Cardiac fibroblast (primary cell): ENCODE data around the gene CRAT.

ENCODE experiments used
- DNase-seq, 2 donors: peaks; one replicate each; pipeline versions ENCODE4 v3.0.0 to v3.0.0-alpha.2; 2010; ENCODE audit warnings: low read depth in 2 of 2
- H3K4me3 ChIP-seq, 2 donors: replicated peaks in 1 of 2; 1 replicate in 1 of 2; 2 replicates in 1 of 2; pipeline ENCODE4 v1.5.1; 2011; ENCODE audit warnings: low read depth in 2 of 2, low read length in 2 of 2, mild to moderate bottlenecking in 2 of 2, moderate library complexity in 1 of 2
- TF ChIP-seq, protein P1 (sequence below): IDR thresholded peaks from one replicate; pipeline ENCODE4 v1.5.1; 2011; ENCODE audit warnings: low read depth, mild to moderate bottlenecking, low read length, inconsistent platforms

The CRAT gene

DNA sequence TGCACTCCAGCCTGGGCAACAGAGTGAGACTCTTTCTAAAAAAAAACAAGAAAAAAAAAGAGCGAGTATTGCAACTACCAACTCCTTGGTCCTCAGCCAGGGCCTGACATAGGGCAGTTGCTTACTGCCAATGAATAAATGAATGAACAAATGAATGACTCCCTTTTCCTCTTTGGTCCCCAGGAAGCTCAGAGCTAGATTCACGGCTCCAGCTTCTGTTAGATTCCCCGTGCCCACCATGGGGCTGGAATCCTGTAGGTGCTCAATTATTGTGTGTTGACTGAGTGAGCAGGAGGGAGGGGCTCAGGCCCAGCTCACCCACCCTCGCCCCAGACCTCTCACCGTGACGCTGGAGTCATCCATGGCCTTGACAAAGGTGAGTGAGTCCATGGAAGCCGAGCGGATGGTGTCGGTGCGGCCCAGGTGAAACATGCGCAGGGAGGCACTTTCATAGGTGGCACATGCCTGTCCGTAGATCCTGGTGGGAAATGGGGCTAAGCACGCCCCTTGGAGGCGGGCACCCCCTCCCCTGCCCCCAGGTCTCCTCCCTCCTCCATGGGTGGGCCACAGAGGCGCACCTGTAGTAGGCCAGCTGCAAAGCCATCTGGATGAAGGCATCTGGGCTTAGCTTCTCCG is 12.8 kb downstream of the CRAT start:
- H3K4me3 ChIP-seq = no peak overlapping the region
- no peak for DNase-seq
- TF ChIP-seq, protein P1, sequence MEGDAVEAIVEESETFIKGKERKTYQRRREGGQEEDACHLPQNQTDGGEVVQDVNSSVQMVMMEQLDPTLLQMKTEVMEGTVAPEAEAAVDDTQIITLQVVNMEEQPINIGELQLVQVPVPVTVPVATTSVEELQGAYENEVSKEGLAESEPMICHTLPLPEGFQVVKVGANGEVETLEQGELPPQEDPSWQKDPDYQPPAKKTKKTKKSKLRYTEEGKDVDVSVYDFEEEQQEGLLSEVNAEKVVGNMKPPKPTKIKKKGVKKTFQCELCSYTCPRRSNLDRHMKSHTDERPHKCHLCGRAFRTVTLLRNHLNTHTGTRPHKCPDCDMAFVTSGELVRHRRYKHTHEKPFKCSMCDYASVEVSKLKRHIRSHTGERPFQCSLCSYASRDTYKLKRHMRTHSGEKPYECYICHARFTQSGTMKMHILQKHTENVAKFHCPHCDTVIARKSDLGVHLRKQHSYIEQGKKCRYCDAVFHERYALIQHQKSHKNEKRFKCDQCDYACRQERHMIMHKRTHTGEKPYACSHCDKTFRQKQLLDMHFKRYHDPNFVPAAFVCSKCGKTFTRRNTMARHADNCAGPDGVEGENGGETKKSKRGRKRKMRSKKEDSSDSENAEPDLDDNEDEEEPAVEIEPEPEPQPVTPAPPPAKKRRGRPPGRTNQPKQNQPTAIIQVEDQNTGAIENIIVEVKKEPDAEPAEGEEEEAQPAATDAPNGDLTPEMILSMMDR = no peak

DNA sequence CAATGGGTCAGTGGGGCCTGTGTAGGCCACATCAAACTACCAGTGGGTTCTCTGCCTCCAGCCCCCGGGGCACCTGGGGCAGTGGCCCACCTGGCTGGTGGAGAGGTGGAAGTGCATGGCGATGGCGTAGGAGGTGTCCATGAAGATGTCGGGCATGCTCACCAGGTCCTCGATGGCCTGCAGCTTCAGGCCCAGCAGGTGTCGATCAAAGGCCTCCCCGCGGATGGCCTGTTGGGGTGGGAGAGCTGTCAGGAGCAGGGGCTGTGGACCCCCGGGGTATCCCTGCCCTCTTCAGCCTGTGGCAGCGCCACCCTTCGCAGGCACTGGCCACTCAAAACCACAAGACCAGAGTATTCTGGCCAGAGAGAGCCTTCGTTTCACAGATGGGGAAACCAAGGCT is 14.7 kb downstream of the CRAT start:
- DNase-seq = no peak
- H3K4me3 ChIP-seq = no peak overlapping the region
- TF ChIP-seq, protein P1 = no peak

DNA sequence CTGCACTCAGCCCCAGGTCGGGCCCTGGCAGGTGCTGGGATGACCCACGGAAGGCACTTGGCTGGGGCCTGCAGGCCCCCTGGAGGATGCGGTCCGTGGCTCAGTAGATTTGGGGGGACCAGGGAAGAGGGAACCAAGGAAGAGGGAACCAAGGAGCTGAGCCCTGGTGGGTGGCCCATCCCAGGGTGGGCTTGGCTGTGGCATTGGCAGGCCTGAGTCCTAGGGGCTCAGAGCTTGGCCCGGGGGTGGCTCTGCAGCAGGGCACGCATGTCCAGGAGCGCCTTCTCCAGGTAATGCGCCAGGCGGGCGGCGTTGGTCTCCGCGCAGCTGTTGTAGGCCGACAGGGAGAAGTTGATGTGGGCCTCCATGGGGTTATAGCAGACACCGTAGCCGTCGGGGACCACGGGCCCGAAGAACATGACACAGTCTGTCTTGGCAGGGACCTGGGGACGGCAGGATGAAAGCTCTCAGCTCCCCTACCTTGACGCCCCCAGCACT is 15.4 kb downstream of the CRAT start:
- DNase-seq = no peak
- TF ChIP-seq, protein P1 = no peak
- H3K4me3 ChIP-seq = no peak overlapping the region

DNA sequence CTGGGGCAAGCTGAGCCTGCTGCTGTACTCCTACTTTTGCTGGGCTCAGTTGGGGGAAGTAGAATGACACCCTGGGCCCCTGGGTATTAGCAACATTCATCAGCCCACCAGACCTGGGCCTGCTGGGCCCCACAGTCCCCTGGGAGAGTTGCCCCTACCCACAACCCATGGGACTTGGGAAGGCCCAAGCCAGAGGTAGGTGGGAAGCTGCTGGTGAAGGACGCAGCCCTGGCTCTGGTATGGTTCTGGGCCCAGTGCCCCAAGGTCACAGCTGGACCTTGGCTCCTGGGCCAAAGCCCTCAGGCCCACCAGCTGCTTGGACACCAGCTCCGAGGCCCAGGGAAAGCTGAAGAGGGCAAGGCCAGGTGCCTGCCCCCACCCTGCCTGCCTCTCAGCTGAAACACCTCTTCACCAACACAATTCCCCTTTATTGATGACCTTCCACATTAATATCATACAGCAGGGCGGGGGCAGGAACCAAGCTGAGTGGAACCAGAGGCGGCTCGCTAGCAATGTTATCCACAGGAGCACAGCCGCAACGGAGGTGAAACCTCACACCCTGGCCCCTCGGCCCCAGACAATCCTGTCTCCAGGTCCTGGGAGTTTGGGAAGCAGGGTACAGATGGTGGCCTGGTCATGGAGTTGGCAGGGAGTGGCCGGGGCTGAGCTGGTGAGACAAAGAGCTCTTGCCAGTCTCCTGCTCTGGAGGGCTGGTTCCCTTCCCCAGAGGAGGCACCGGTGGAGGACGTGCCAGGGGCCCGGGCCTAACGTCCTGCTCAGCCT is 16.0 kb downstream of the CRAT start:
- TF ChIP-seq, protein P1 = no peak
- no peak for DNase-seq
- no peak overlapping the region for H3K4me3 ChIP-seq

DNA sequence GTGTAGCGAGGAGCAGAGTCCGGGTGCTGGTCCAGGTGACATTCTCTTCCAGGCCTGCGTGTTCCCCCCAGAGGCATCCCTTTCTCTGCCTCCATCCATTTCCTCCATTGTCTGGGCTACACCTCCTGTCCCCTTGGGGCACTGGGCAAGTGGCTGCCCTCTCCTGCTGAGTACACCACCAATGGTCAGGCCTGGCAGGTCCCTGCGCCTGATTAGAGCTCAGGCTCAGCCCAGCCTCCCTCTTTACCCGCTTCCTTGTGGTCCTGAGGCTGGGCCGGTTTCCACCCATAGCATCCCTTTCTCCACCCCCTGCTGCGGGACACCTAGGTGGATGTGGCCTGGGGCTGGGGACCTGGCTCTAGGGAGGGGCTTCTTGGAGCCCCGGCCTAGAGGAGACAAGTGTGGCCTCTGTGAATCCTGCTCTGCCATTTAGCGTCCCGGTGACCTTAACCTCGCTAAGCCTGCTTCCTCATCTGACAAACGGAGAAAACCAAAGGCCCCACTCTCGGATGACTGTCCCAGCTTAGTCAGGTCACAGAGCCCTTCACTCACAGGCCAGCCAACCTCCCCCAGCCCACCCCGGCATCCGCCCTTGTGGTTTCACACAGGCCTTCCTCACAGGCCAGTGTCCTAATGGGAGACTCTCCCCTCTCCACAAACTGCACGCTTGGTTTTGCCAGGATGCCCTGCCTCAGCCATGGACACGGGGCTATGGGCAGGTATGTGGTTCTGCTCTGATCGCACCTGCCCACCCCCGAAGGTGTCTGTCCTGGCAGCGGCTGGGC is 16.8 kb downstream of the CRAT start:
- TF ChIP-seq, protein P1 = no peak
- DNase-seq = no peak
- H3K4me3 ChIP-seq = no peak overlapping the region

DNA sequence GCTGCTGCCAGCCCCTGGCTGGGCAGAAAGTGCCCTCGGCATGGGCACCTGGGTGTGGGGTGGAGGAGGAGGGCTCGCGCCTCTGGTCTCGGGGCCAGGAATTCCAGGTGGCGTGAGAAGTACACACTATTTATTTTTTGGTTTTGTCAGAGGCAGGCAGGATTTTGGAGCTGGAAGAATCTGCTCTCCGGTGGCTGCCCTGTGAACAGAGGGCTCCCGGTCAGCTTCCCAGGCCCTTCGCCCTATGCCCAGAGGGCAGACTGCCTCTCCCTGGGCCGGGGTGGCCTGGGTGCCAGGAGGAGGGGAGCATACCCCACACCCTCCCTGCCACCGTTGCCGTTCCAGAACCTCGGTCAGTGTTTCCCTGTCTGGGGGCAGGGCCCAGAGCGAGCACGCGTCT is 21.3 kb downstream of the CRAT start:
- TF ChIP-seq, protein P1 = no peak
- H3K4me3 ChIP-seq = no peak overlapping the region
- no peak for DNase-seq
